CD14-positive monocyte (primary cell): ENCODE results near the gene FRZB. TPM values are rescaled to one million over a fixed set of nuclear protein-coding genes. Genes with fewer than 3 reads are reported as not detected.

Source experiments
- DNase-seq, 3 donors: peaks; one replicate each; pipeline ENCODE4 v3.0.0-alpha.2; 2011 to 2022
- H2AFZ ChIP-seq: 2 replicates; pipeline ENCODE4 v1.6.0; 2012; ENCODE audit warnings: mild to moderate bottlenecking, low read depth, low read length, inconsistent platforms; ENCODE audit not compliant: insufficient read depth, poor library complexity, severe bottlenecking
- H3K27ac ChIP-seq, 2 donors: 1 replicate in 1 of 2; 2 replicates in 1 of 2; pipeline ENCODE4 v1.5.1; 2012 to 2013; ENCODE audit warnings: low read length in 2 of 2, control low read depth in 1 of 2, inconsistent platforms in 1 of 2, low read depth in 1 of 2, mild to moderate bottlenecking in 1 of 2
- H3K27me3 ChIP-seq, 2 donors: one replicate each; pipeline versions ENCODE4 v1.6.0 to v1.6.1; 2011 to 2013; ENCODE audit warnings: low read length in 2 of 2; ENCODE audit not compliant: control insufficient read depth in 2 of 2, insufficient read depth in 2 of 2
- H3K36me3 ChIP-seq, 2 donors: replicated peaks in 1 of 2; 1 replicate in 1 of 2; 2 replicates in 1 of 2; pipeline versions ENCODE4 v1.5.1 to v1.6.1; 2012 to 2013; ENCODE audit warnings: low read length in 2 of 2, control low read depth in 1 of 2, inconsistent platforms in 1 of 2, mild to moderate bottlenecking in 1 of 2; ENCODE audit not compliant: insufficient read depth in 2 of 2, control insufficient read depth in 1 of 2
- H3K4me1 ChIP-seq, 2 donors: 1 replicate in 1 of 2; 2 replicates in 1 of 2; pipeline versions ENCODE4 v1.5.1 to v1.6.1; 2012 to 2013; ENCODE audit warnings: low read length in 2 of 2, control low read depth in 1 of 2, inconsistent platforms in 1 of 2, mild to moderate bottlenecking in 1 of 2, moderate library complexity in 1 of 2; ENCODE audit not compliant: insufficient read depth in 2 of 2, control insufficient read depth in 1 of 2
- H3K4me2 ChIP-seq: replicated peaks from 2 replicates; pipeline ENCODE3; 2012; ENCODE audit warnings: low read length, moderate library complexity, mild to moderate bottlenecking; ENCODE audit not compliant: poor library complexity, severe bottlenecking; ENCODE audit errors: extremely low read depth
- H3K4me3 ChIP-seq, 3 experiments: fragments of 200-600 bp in 1 of 3; sonication (generic) in 1 of 3; replicated peaks in 1 of 3; 1 replicate in 2 of 3; 2 replicates in 1 of 3; pipeline ENCODE4 v1.5.1; 2011 to 2013; ENCODE audit warnings: low read length in 3 of 3, mild to moderate bottlenecking in 3 of 3, control low read depth in 2 of 3, low read depth in 2 of 3, inconsistent platforms in 1 of 3, moderate library complexity in 1 of 3
- H3K79me2 ChIP-seq: 2 replicates; pipeline ENCODE4 v1.6.0; 2012; ENCODE audit warnings: mild to moderate bottlenecking, control low read depth, inconsistent platforms, low read length, moderate library complexity; ENCODE audit not compliant: insufficient read depth
- H3K9ac ChIP-seq: 2 replicates; pipeline ENCODE4 v1.6.0; 2017; ENCODE audit warnings: low read length, mild to moderate bottlenecking; ENCODE audit not compliant: insufficient read depth, poor library complexity, severe bottlenecking
- H3K9me3 ChIP-seq, 2 donors: replicated peaks in 1 of 2; 1 replicate in 1 of 2; 2 replicates in 1 of 2; pipeline versions ENCODE4 v1.5.1 to v1.6.1; 2012 to 2013; ENCODE audit warnings: low read length in 2 of 2, control low read depth in 1 of 2; ENCODE audit not compliant: control insufficient read depth in 1 of 2, insufficient read depth in 1 of 2
- H4K20me1 ChIP-seq: 2 replicates; pipeline ENCODE4 v1.6.0; 2012; ENCODE audit warnings: mild to moderate bottlenecking, low read length, control low read depth, moderate library complexity; ENCODE audit not compliant: insufficient read depth
- H3K27ac Mint-ChIP-seq, 7 donors: one replicate each; pipeline ENCODE4 v1.8.0; 2020; ENCODE audit warnings: mild to moderate bottlenecking in 7 of 7, mixed read lengths in 7 of 7, moderate library complexity in 6 of 7, inconsistent platforms in 2 of 7
- H3K27me3 Mint-ChIP-seq, 3 donors: one replicate each; pipeline ENCODE4 v1.8.0; 2021 to 2022; ENCODE audit warnings: low read depth in 3 of 3, mild to moderate bottlenecking in 3 of 3, mixed read lengths in 3 of 3, moderate library complexity in 3 of 3, inconsistent platforms in 1 of 3
- H3K36me3 Mint-ChIP-seq, 2 donors: one replicate each; pipeline ENCODE4 v1.8.0; 2020; ENCODE audit warnings: mixed read lengths in 2 of 2, inconsistent platforms in 1 of 2, mild to moderate bottlenecking in 1 of 2
- H3K4me1 Mint-ChIP-seq: one replicate; pipeline ENCODE4 v1.8.0; 2020; ENCODE audit warnings: mild to moderate bottlenecking, mixed read lengths
- H3K4me3 Mint-ChIP-seq, 2 donors: one replicate each; pipeline ENCODE4 v1.8.0; 2020; ENCODE audit warnings: mild to moderate bottlenecking in 2 of 2, mixed read lengths in 2 of 2, moderate library complexity in 1 of 2
- H3K9me3 Mint-ChIP-seq, 7 donors: one replicate each; pipeline ENCODE4 v1.8.0; 2020 to 2022; ENCODE audit warnings: mixed read lengths in 7 of 7, mild to moderate bottlenecking in 6 of 7, moderate library complexity in 6 of 7, inconsistent platforms in 2 of 7
- CTCF ChIP-seq: fragments of 200-600 bp; IDR thresholded peaks from one replicate; pipeline ENCODE4 v1.8.0; 2022; ENCODE audit warnings: antibody characterized with exemption, mild to moderate bottlenecking
- WGBS: methylation state at CpG from one replicate; pipeline ENCODE4 v1.1.5; 2013; ENCODE audit warnings: missing lambda C conversion rate; ENCODE audit not compliant: insufficient coverage; 5-methylcytosine and 5-hydroxymethylcytosine counted together
- intact Hi-C, 2 donors: fragments of 100-400 bp; cut with micrococcal nuclease; formaldehyde crosslinking; loops; one replicate each; pipeline versions ENCODE4 v1.15.0 to v1.15.1; 2023
- polyA plus RNA-seq, 3 donors: library from polyadenylated mRNA; depleted of rRNA in 1 of 3; unstranded in 2 of 3; stranded (reverse) in 1 of 3; fragments of 300-500 nt in 2 of 3; fragments of >200 nt in 1 of 3; fragmentation: Illumina TruSeq in 2 of 3; gene quantifications; 1 replicate in 2 of 3; 2 replicates in 1 of 3; pipeline ENCODE4 v1.2.3, GENCODE V29; 2012 to 2021

Gene FRZB
- polyA plus RNA-seq, 3 donors = not detected

- Histone ChIP-seq H3K27ac (no peak overlapping the region), H3K36me3 (no peaks in the 10 kb centered on the region), H3K79me2 (no peaks in the 10 kb centered on the region), H3K9me3 (no peaks in the 10 kb centered on the region), H2AFZ (no peak overlapping the region), H3K27me3 (no peaks in the 10 kb centered on the region), H4K20me1 (no peaks in the 10 kb centered on the region), H3K9ac (no peak overlapping the region), H3K4me1 (no peaks in the 10 kb centered on the region), H3K4me2 (no peak overlapping the region), H3K4me3 (no peak overlapping the region)
- no peak for DNase-seq
- H3K4me1 Mint-ChIP-seq = no peaks in the 10 kb centered on the region
- no peaks in the 10 kb centered on the region for H3K36me3 Mint-ChIP-seq
- H3K27me3 Mint-ChIP-seq = peaks cover 0 to 2% (median 0%) of the 10 kb centered on the region in 3 donors
- WGBS = 93% methylated on average over 3 of the region's 6 CpGs
- TF ChIP-seq CTCF = no peak
- intact Hi-C loops = no loop called here
- no peak overlapping the region for H3K27ac Mint-ChIP-seq
- peaks cover 0 to 6% (median 0%) of the 10 kb centered on the region in 7 donors for H3K9me3 Mint-ChIP-seq
- no peak overlapping the region for H3K4me3 Mint-ChIP-seq
Observed at GRCh38 chr2:182915369-182916326, 49.2 kb upstream of the FRZB start.

GRCh38 chr2:182914852-182915251 lies 48.4 kb upstream of the FRZB start:
- no peaks in the 10 kb centered on the region for H3K4me1 Mint-ChIP-seq
- no peak overlapping the region for H3K4me3 Mint-ChIP-seq
- no peak for DNase-seq
- no peaks in the 10 kb centered on the region for H3K27me3 ChIP-seq
- H3K4me3 ChIP-seq = no peak overlapping the region
- H3K9me3 ChIP-seq = no peaks in the 10 kb centered on the region
- H3K9me3 Mint-ChIP-seq = peaks cover 0 to 3% (median 0%) of the 10 kb centered on the region in 7 donors
- H3K9ac ChIP-seq = no peak overlapping the region
- 100% methylated on average over 1 of the region's 1 CpG for WGBS
- H3K27ac ChIP-seq = no peak overlapping the region
- H3K4me1 ChIP-seq = no peaks in the 10 kb centered on the region
- no peak overlapping the region for H2AFZ ChIP-seq
- peaks cover 0 to 2% (median 0%) of the 10 kb centered on the region in 3 donors for H3K27me3 Mint-ChIP-seq
- H4K20me1 ChIP-seq = no peaks in the 10 kb centered on the region
- no peak overlapping the region for H3K4me2 ChIP-seq
- intact Hi-C loops = no loop called here
- H3K27ac Mint-ChIP-seq = no peak overlapping the region
- TF ChIP-seq CTCF = no peak
- H3K36me3 ChIP-seq = no peaks in the 10 kb centered on the region
- no peaks in the 10 kb centered on the region for H3K79me2 ChIP-seq
- no peaks in the 10 kb centered on the region for H3K36me3 Mint-ChIP-seq
